ENCODE data around the gene DUSP3. TPM values are rescaled to one million over a fixed set of nuclear protein-coding genes. Genes with fewer than 3 reads are reported as not detected.

DUSP3 gene
- total and polyA plus RNA-seq, 10 of the 15 experiments (the other 5 are each of a cell fraction or from before 2014, with no cell fraction given): 1.5 to 12.1 (median 3.8) TPM

- ChIA-PET RAD21 (ENCODE audit: unreplicated experiment) (no interaction called here), CTCF (interaction anchor here (0.5 to 1.4 kb wide), 2 partner anchors 29 to 85 kb away, joined by 3 to 4 read pairs; partner anchors contain the start of gene CD300LG), POLR2A (no interaction called here), SMC1A (ENCODE audit: uncharacterized antibody, unreplicated experiment) (no interaction called here)
- no peak for FAIRE-seq
- Histone ChIP-seq H3K79me2 (ENCODE audit: control insufficient read depth, insufficient read depth, low read length) (no peaks in the 10 kb centered on the region), H3K27me3 (replicated peaks in 1 of 2; ENCODE audit: control insufficient read depth in 2 of 2, insufficient read depth in 2 of 2, low read length in 1 of 2) (peaks cover 0 to 1% of the 10 kb centered on the region in 2 experiments), H2AFZ (ENCODE audit: control insufficient read depth, low read depth, low read length) (no peak overlapping the region), H3K9me3 (replicated peaks; ENCODE audit: control insufficient read depth, insufficient read depth, low read length) (no peaks in the 10 kb centered on the region), H3K4me2 (ENCODE audit: control insufficient read depth, insufficient read depth) (no peak overlapping the region), H3K9ac (ENCODE audit: control insufficient read depth, insufficient read depth, low read length) (no peak overlapping the region), H4K20me1 (ENCODE audit: control insufficient read depth, insufficient read depth) (no peaks in the 10 kb centered on the region), H3K4me3 (no peak overlapping the region), H3K4me1 (ENCODE audit: control insufficient read depth, insufficient read depth, low read length) (no peaks in the 10 kb centered on the region), H3K27ac (ENCODE audit: control insufficient read depth, insufficient read depth) (no peak overlapping the region), H3K36me3 (ENCODE audit: control insufficient read depth in 2 of 2, insufficient read depth in 2 of 2, low read length in 1 of 2) (no peaks in the 10 kb centered on the region)
- BruUV-seq (replicated peaks): no TSS peak
- no peak for ATAC-seq
- TF ChIP-seq FOXK2 (IDR thresholded peaks at IDR 0.05): no peak
- TF ChIP-seq MAX (IDR thresholded peaks at IDR 0.05; ENCODE audit: low read depth, low read length): no peak
- TF ChIP-seq RAD21 (IDR thresholded peaks at IDR 0.05; ENCODE audit: insufficient read depth, low read depth, low read length): no peak
- TF ChIP-seq MEF2B (IDR thresholded peaks at IDR 0.05; ENCODE audit: partially characterized antibody, poor library complexity, severe bottlenecking): no peak
- no peak for TF ChIP-seq RBBP5 (conservative IDR thresholded peaks at IDR 0.05)
- no peak for TF ChIP-seq SKIL (IDR thresholded peaks at IDR 0.05; ENCODE audit: low read depth, poor library complexity, severe bottlenecking)
- TF ChIP-seq TBL1XR1 (IDR thresholded peaks at IDR 0.05; ENCODE audit: low read depth, low read length): no peak
- TF ChIP-seq MEF2A (IDR thresholded peaks at IDR 0.05; ENCODE audit: insufficient read depth, low read depth, low read length): no peak
- no peak for TF ChIP-seq CHD2 (IDR thresholded peaks at IDR 0.05; ENCODE audit: borderline replicate concordance, low read depth, low read length)
- TF ChIP-seq SREBF2 (IDR thresholded peaks at IDR 0.05; ENCODE audit: low read length): no peak
- no peak for TF ChIP-seq TCF12 (IDR thresholded peaks at IDR 0.05; ENCODE audit: low read depth, low read length)
- TF ChIP-seq ZSCAN29 (IDR thresholded peaks at IDR 0.05): no peak
- TF ChIP-seq MYC (IDR thresholded peaks at IDR 0.05; ENCODE audit: insufficient read depth, insufficient read length, insufficient replicate concordance, low read length, severe bottlenecking): no peak
- no peak for TF ChIP-seq NRF1 (conservative IDR thresholded peaks at IDR 0.05; ENCODE audit: low read depth, low read length)
- TF ChIP-seq BCLAF1 (IDR thresholded peaks at IDR 0.05): no peak
- no peak for TF ChIP-seq BCL3 (IDR thresholded peaks at IDR 0.05; ENCODE audit: borderline replicate concordance, insufficient read depth, low read depth, low read length, poor library complexity, severe bottlenecking)
- in situ Hi-C loops (cut with MboI): no loop called here
- 53% methylated on average over 9 of the region's 9 CpGs for WGBS (ENCODE audit: insufficient coverage, insufficient replicate concordance, low lambda C conversion rate, missing lambda C conversion rate)
- DNase-seq (ENCODE audit: low read depth, low spot score): no peak
- intact Hi-C loops (cut with micrococcal nuclease; ENCODE audit: unreplicated experiment): no loop called here
Measured at GRCh38 chr17:43817826-43818225, 39.0 kb upstream of the DUSP3 start.
